Endothelial cell of umbilical vein (primary cell): Measurements from ENCODE around the gene NPAS1. TPM values are rescaled to one million over a fixed set of nuclear protein-coding genes. Genes with fewer than 3 reads are reported as not detected.

Source experiments
- Bru-seq: library from RNA; stranded (reverse); fragments of 400-500 nt; gene quantifications from one replicate; lab custom pipeline; 2021; lab: Mats Ljungman, UMichigan
- BruChase-seq, 2 experiments: library from RNA; stranded (reverse); fragments of 400-500 nt; gene quantifications; one replicate each; lab custom pipeline; 2021; lab: Mats Ljungman, UMichigan
- BruUV-seq: library from RNA; stranded (reverse); fragments of 400-500 nt; replicated peaks from 2 replicates; lab custom pipeline; 2021; lab: Mats Ljungman, UMichigan
- CTCF ChIA-PET: fragments of 300-600, 350-600 bp; sonication (Branson Sonifier 250); formaldehyde crosslinking; loops from one replicate; lab custom pipeline; 2021; ENCODE audit warnings: antibody characterized with exemption, inconsistent platforms; lab: Charles Lee
- POLR2A ChIA-PET: fragments of 300-600, 350-600 bp; sonication (Branson Sonifier 250); formaldehyde crosslinking; loops from one replicate; lab custom pipeline; 2021; ENCODE audit warnings: antibody characterized with exemption, inconsistent platforms; lab: Charles Lee
- DNase-seq: peaks from one replicate; pipeline ENCODE4 v3.0.0-alpha.2; 2011; ENCODE audit warnings: low read depth, low spot score
- FAIRE-seq: peaks from 2 replicates; lab custom pipeline; 2011; peaks lifted over from hg19 to GRCh38; lab: Jason Lieb, UNC
- H2AFZ ChIP-seq: 2 replicates; pipeline ENCODE4 v1.6.0; 2012; ENCODE audit warnings: low read depth, low read length, control low read depth, inconsistent platforms
- H3K27ac ChIP-seq: 2 replicates; pipeline ENCODE4 v1.5.1; 2011; ENCODE audit warnings: low read depth, mild to moderate bottlenecking, control low read depth, low read length, moderate library complexity; ENCODE audit not compliant: insufficient read depth
- H3K27me3 ChIP-seq, 2 experiments: 2 replicates each; pipeline versions ENCODE4 v1.6.0 to v1.6.1; 2011; ENCODE audit warnings: low read length in 2 of 2, mixed read lengths in 1 of 2; ENCODE audit not compliant: control insufficient read depth in 2 of 2, insufficient read depth in 2 of 2
- H3K36me3 ChIP-seq, 2 experiments: 2 replicates in 1 of 2; 3 replicates in 1 of 2; pipeline ENCODE4 v1.5.1; 2011; ENCODE audit warnings: low read length in 2 of 2, mild to moderate bottlenecking in 1 of 2, moderate library complexity in 1 of 2; ENCODE audit not compliant: control insufficient read depth in 2 of 2, insufficient read depth in 2 of 2; ENCODE audit errors: extremely low read depth in 1 of 2
- H3K4me1 ChIP-seq: 3 replicates; pipeline ENCODE4 v1.5.1; 2011; ENCODE audit warnings: mild to moderate bottlenecking, low read length; ENCODE audit not compliant: control insufficient read depth, insufficient read depth; ENCODE audit errors: extremely low read depth
- H3K4me2 ChIP-seq: 2 replicates; pipeline ENCODE4 v1.6.1; 2011; ENCODE audit warnings: low read length, control low read depth, mixed read lengths; ENCODE audit not compliant: insufficient read depth
- H3K4me3 ChIP-seq, 3 experiments: fragments of 200-600 bp in 1 of 3; sonication (generic), shearing (Covaris generic) in 1 of 3; replicated peaks in 1 of 3; 2 replicates each; pipeline ENCODE4 v1.5.1; 2011 to 2016; ENCODE audit warnings: control low read depth in 3 of 3, low read length in 3 of 3, mild to moderate bottlenecking in 2 of 3, inconsistent platforms in 1 of 3, low read depth in 1 of 3, moderate library complexity in 1 of 3; ENCODE audit not compliant: insufficient read depth in 1 of 3
- H3K79me2 ChIP-seq: 2 replicates; pipeline ENCODE4 v1.6.0; 2012; ENCODE audit warnings: low read length, inconsistent platforms; ENCODE audit not compliant: control insufficient read depth, insufficient read depth
- H3K9ac ChIP-seq: replicated peaks from 2 replicates; pipeline ENCODE3; 2011; ENCODE audit warnings: low read length, control low read depth; ENCODE audit not compliant: insufficient read depth; ENCODE audit errors: extremely low read depth
- H3K9me1 ChIP-seq: replicated peaks from 3 replicates; pipeline ENCODE4 v1.6.0; 2011; ENCODE audit warnings: mild to moderate bottlenecking, low read length; ENCODE audit not compliant: control insufficient read depth, insufficient read depth; ENCODE audit errors: extremely low read depth
- H3K9me3 ChIP-seq: replicated peaks from 2 replicates; pipeline ENCODE4 v1.5.1; 2012; ENCODE audit warnings: low read length, inconsistent platforms; ENCODE audit not compliant: control insufficient read depth, insufficient read depth
- H4K20me1 ChIP-seq: replicated peaks from 2 replicates; pipeline ENCODE3; 2011; ENCODE audit warnings: mild to moderate bottlenecking, low read length; ENCODE audit not compliant: control insufficient read depth, insufficient read depth; ENCODE audit errors: extremely low read depth
- EZH2 ChIP-seq: IDR thresholded peaks from 2 replicates; pipeline ENCODE4 v1.6.1; 2012; ENCODE audit warnings: borderline replicate concordance, low read depth, mild to moderate bottlenecking, moderate library complexity, low read length, inconsistent platforms; ENCODE audit not compliant: severe bottlenecking
- FOS ChIP-seq: IDR thresholded peaks from 2 replicates; pipeline ENCODE4 v1.6.1; 2011; ENCODE audit warnings: mild to moderate bottlenecking, low read length, moderate library complexity, borderline replicate concordance; ENCODE audit not compliant: insufficient read depth
- GATA2 ChIP-seq: IDR thresholded peaks from 2 replicates; pipeline ENCODE4 v1.7.0; 2011; ENCODE audit warnings: low read depth, mild to moderate bottlenecking, moderate library complexity, mixed read lengths, low read length; ENCODE audit not compliant: insufficient read length, insufficient read depth
- JUN ChIP-seq: IDR thresholded peaks from 2 replicates; pipeline ENCODE4 v1.6.1; 2011; ENCODE audit warnings: borderline replicate concordance, low read depth; ENCODE audit not compliant: insufficient read length, insufficient read depth
- MYC ChIP-seq: IDR thresholded peaks from one replicate; pipeline ENCODE4 v1.6.1; 2011; ENCODE audit warnings: mild to moderate bottlenecking, low read depth, low read length
- POLR2A ChIP-seq: IDR thresholded peaks from 2 replicates; pipeline ENCODE4 v1.6.1; 2012; ENCODE audit warnings: low read depth, mild to moderate bottlenecking, control low read depth, low read length
- POLR2AphosphoS5 ChIP-seq: IDR thresholded peaks from 2 replicates; pipeline ENCODE4 v1.6.1; 2012; ENCODE audit warnings: low read depth, mild to moderate bottlenecking, control low read depth, low read length, moderate library complexity; ENCODE audit not compliant: insufficient read depth
- dilution Hi-C: fragments of 300-500 bp; cut with MboI; formaldehyde crosslinking; loops from one replicate; pipeline ENCODE4 v1.15.0; 2019; ENCODE audit warnings: low sequenced_read_pairs; ENCODE audit not compliant: extremely low pct_ligation_motif_present
- intact Hi-C: fragments of 100-400 bp; cut with micrococcal nuclease; formaldehyde crosslinking; loops from one replicate; pipeline ENCODE4 v1.10.0; 2022
- long read RNA-seq: library from polyadenylated mRNA; stranded (forward); transcript quantifications from one replicate; pipeline ENCODE4 v2.0.0, GENCODE V29; 2021
- polyA minus RNA-seq, 3 experiments: library from RNA; depleted of rRNA, polyadenylated mRNA; stranded (reverse); fragments of >200 nt; gene quantifications; 1 replicate in 1 of 3; 2 replicates in 2 of 3; pipeline ENCODE4 v1.2.3, GENCODE V29; 2011
- polyA plus RNA-seq, 4 experiments: library from polyadenylated mRNA; depleted of rRNA in 3 of 4; stranded (reverse) in 3 of 4; unstranded in 1 of 4; fragments of >200 nt; gene quantifications; 2 replicates each; pipeline versions ENCODE4 v1.2.1 to v1.2.3, GENCODE V29; 2011 to 2012; ENCODE audit warnings: missing spikeins in 1 of 4
- total RNA-seq: library from RNA; stranded (reverse); gene quantifications from 2 replicates; pipeline ENCODE4 v1.2.3, GENCODE V29; 2021
- TF ChIP-seq, protein P1 (sequence below), 2 donors: IDR thresholded peaks; 1 replicate in 1 of 2; 2 replicates in 1 of 2; pipeline ENCODE4 v1.5.1; 2011; ENCODE audit warnings: low read length in 2 of 2, mild to moderate bottlenecking in 2 of 2, moderate library complexity in 2 of 2, control low read depth in 1 of 2, inconsistent platforms in 1 of 2, low read depth in 1 of 2; ENCODE audit not compliant: insufficient read depth in 1 of 2; ENCODE audit errors: extremely low read depth in 1 of 2
- TF ChIP-seq, protein P2 (sequence below): IDR thresholded peaks from 2 replicates; pipeline ENCODE4 v1.6.1; 2011; ENCODE audit not compliant: insufficient read depth, insufficient read length

The NPAS1 gene, protein sequence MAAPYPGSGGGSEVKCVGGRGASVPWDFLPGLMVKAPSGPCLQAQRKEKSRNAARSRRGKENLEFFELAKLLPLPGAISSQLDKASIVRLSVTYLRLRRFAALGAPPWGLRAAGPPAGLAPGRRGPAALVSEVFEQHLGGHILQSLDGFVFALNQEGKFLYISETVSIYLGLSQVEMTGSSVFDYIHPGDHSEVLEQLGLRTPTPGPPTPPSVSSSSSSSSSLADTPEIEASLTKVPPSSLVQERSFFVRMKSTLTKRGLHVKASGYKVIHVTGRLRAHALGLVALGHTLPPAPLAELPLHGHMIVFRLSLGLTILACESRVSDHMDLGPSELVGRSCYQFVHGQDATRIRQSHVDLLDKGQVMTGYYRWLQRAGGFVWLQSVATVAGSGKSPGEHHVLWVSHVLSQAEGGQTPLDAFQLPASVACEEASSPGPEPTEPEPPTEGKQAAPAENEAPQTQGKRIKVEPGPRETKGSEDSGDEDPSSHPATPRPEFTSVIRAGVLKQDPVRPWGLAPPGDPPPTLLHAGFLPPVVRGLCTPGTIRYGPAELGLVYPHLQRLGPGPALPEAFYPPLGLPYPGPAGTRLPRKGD
- 0.62 TPM in 1 of 2 replicates, not detected in the other for total RNA-seq
- polyA plus RNA-seq, result 0.18 and 0.40 TPM in 2 replicates
- 0.13 and 0.24 TPM in 2 replicates for polyA plus RNA-seq (2011; cell fraction: cytosol; rRNA removed)
- polyA plus RNA-seq (2011; cell fraction: nucleus; rRNA removed), result 0.20 and 0.24 TPM in 2 replicates
- polyA plus RNA-seq (2012), result 0.20 and 0.67 TPM in 2 replicates
- not detected in 2 replicates for polyA minus RNA-seq
- polyA minus RNA-seq (2011; cell fraction: cytosol; rRNA and poly(A)+ RNA removed), result 1.5 TPM
- polyA minus RNA-seq (2011; cell fraction: nucleus; rRNA and poly(A)+ RNA removed), result not detected in 2 replicates
- Bru-seq, nascent RNA, result percentile 13 among the genes with signal in this experiment
- percentile 30 among the genes with signal in this experiment for BruChase-seq, experiment 1, labeled RNA remaining after a 6-hour chase
- BruChase-seq, experiment 2, labeled RNA remaining after a 2-hour chase, result percentile 4 among the genes with signal in this experiment
- long read RNA-seq, partial matches to known transcripts, result 0 of 10 reads
- long read RNA-seq, other reads (novel, unspliced or antisense), result 10 of 10 reads

DNA sequence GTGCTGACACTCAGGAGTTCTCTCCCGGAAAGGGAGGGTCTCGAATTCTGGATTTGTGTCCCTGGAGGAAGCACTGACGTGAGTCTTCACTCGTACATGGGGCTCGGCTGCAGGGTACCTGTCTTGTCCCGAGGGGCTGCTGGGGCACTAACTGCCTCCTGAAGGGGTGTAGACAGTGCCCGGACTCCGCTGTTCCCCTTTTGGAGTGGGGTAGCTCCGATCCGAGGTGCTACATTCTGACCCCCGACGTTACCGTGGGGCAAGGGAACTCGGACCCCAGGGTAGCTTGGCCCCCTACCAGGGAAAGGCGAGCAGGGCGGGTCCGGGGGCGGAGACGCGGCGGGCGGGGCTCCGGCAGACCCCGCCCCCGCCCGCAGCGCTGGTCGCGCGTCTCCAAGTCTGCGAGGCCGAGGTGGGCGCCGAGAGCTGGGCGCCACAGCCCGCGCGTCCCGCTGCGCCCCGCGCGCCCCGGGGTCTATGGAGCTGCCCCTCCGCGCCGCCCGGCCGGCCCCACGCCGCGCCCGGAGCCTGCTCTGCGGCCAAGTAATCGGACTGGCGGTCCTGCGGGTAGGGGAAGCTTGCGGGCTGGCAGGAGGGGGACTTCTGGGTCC lies at the start of gene NPAS1:
TSS of gene NPAS1 (plus strand) at position 407 of the 611 bp plus-strand sequence. CDS start 1,211 bp downstream, outside the sequence.
- no peaks in the 10 kb centered on the region for H3K9me3 ChIP-seq
- no peak within 1 kb of the TSS for H3K9ac ChIP-seq
- POLR2A ChIA-PET, result no interaction called here
- no TSS peak for BruUV-seq
- no peak for DNase-seq
- CTCF ChIA-PET, result interaction anchor here (0.7 kb wide), 1 partner anchor 224 kb away, joined by 3 read pairs; no protein-coding TSS in a partner anchor
- dilution Hi-C loops (no loop called here), intact Hi-C loops (no loop called here)
- H3K36me3 ChIP-seq, result no peaks in the 10 kb centered on the region
- TF ChIP-seq POLR2A (no peak), JUN (no peak), EZH2 (no peak), MYC (no peak), GATA2 (no peak), FOS (no peak), POLR2AphosphoS5 (no peak)
- TF ChIP-seq, protein P1, sequence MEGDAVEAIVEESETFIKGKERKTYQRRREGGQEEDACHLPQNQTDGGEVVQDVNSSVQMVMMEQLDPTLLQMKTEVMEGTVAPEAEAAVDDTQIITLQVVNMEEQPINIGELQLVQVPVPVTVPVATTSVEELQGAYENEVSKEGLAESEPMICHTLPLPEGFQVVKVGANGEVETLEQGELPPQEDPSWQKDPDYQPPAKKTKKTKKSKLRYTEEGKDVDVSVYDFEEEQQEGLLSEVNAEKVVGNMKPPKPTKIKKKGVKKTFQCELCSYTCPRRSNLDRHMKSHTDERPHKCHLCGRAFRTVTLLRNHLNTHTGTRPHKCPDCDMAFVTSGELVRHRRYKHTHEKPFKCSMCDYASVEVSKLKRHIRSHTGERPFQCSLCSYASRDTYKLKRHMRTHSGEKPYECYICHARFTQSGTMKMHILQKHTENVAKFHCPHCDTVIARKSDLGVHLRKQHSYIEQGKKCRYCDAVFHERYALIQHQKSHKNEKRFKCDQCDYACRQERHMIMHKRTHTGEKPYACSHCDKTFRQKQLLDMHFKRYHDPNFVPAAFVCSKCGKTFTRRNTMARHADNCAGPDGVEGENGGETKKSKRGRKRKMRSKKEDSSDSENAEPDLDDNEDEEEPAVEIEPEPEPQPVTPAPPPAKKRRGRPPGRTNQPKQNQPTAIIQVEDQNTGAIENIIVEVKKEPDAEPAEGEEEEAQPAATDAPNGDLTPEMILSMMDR (IDR thresholded peaks at IDR 0.05; ENCODE audit: extremely low read depth in 1 of 2, insufficient read depth in 1 of 2, low read depth in 1 of 2, low read length in 2 of 2), result no peak
- TF ChIP-seq, protein P2, sequence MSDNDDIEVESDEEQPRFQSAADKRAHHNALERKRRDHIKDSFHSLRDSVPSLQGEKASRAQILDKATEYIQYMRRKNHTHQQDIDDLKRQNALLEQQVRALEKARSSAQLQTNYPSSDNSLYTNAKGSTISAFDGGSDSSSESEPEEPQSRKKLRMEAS, result no peak
- H3K9me1 ChIP-seq, result no peaks in the 10 kb centered on the region
- no peak within 1 kb of the TSS for H3K27ac ChIP-seq
- no peak for FAIRE-seq
- no peaks in the 10 kb centered on the region for H3K79me2 ChIP-seq
- H3K4me1 ChIP-seq, result peaks cover 17% of the 10 kb centered on the region
- H3K4me2 ChIP-seq, result peak within 1 kb of the TSS; percentile 22
- H3K4me3 ChIP-seq, result no peak within 1 kb of the TSS
- no peak within 1 kb of the TSS for H2AFZ ChIP-seq
- H3K27me3 ChIP-seq, result peaks cover 36 to 48% of the 10 kb centered on the region in 2 experiments
- no peaks in the 10 kb centered on the region for H4K20me1 ChIP-seq
